Measurements from ENCODE around the gene RNF212B.
"Not testable (repeated sequence)": the region's sequence is repeated elsewhere in the genome, so short reads cannot be mapped to it uniquely, and the experiment has no call there.

DNA sequence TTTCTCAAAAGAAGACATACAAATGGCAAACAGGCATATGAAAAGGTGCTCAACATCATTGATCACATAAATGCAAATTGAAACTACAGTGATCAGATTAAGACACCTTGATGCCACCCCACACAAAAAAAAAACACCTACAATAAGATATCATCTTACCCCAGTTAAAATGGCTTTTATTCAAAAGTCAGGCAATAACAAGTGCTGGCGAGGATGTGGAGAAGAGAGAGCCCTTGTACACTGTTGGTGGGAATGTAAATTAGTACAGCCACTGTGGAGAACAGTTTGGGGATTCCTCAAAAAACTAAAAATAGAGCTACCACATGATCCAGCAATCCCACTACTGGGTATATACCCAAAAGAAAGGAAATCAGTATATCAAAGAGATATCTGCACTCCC is 12.8 kb upstream of the RNF212B start:
- TF ChIP-seq, protein P1, sequence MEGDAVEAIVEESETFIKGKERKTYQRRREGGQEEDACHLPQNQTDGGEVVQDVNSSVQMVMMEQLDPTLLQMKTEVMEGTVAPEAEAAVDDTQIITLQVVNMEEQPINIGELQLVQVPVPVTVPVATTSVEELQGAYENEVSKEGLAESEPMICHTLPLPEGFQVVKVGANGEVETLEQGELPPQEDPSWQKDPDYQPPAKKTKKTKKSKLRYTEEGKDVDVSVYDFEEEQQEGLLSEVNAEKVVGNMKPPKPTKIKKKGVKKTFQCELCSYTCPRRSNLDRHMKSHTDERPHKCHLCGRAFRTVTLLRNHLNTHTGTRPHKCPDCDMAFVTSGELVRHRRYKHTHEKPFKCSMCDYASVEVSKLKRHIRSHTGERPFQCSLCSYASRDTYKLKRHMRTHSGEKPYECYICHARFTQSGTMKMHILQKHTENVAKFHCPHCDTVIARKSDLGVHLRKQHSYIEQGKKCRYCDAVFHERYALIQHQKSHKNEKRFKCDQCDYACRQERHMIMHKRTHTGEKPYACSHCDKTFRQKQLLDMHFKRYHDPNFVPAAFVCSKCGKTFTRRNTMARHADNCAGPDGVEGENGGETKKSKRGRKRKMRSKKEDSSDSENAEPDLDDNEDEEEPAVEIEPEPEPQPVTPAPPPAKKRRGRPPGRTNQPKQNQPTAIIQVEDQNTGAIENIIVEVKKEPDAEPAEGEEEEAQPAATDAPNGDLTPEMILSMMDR (IDR thresholded peaks at IDR 0.05; ENCODE audit: low read depth, low read length, poor library complexity, severe bottlenecking) = not testable (repeated sequence)
- not testable (repeated sequence) for TF ChIP-seq EZH2phosphoT487 (IDR thresholded peaks at IDR 0.05; ENCODE audit: borderline replicate concordance, low read length)

Measured in DOHH2 (cell line).